DMS79 (cell line): ENCODE results near the gene C5.

Experiments used
- DNase-seq: peaks from one replicate; lab custom pipeline; 2025; lab: John Stamatoyannopoulos, UW

The C5 gene

DNA sequence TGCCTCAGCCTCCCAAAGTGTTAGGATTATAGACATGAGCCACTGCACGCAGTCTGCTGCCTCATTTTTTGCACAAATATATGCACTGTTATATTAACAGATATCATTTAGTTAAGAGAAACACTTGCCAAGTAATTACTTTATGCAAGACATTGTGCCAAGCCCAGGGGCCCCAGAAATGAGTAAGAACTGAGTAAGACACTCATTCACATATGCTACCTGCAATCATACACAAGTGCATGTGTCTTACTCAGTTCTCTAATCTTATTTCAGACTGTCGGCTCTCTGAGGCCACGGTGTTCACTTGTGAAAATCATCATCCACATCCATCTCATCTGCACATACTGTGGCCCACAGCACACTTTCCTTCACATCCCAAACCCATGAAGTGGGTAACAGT, 139.4 kb downstream of the C5 start:
- DNase-seq = no peak

DNA sequence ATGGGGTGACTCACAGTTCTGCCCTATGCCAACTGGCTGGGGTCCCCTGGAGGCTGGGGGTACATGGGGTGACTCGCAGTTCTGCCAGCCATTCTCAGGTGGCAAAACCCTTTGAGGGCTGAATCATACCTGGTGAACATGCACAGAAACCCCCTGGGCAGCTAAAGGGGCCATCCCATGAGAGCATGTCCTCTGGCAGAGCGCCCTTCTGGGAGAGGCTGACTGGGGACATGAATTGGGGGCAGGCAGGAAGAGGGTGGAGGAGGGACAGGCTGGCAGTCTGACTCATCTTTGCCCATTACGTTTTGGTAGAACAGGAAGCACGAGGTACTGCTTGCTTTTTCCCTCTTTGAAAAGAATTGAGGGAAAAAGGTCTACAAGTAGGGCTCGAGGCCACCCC, 140.2 kb downstream of the C5 start:
- DNase-seq = no peak

DNA sequence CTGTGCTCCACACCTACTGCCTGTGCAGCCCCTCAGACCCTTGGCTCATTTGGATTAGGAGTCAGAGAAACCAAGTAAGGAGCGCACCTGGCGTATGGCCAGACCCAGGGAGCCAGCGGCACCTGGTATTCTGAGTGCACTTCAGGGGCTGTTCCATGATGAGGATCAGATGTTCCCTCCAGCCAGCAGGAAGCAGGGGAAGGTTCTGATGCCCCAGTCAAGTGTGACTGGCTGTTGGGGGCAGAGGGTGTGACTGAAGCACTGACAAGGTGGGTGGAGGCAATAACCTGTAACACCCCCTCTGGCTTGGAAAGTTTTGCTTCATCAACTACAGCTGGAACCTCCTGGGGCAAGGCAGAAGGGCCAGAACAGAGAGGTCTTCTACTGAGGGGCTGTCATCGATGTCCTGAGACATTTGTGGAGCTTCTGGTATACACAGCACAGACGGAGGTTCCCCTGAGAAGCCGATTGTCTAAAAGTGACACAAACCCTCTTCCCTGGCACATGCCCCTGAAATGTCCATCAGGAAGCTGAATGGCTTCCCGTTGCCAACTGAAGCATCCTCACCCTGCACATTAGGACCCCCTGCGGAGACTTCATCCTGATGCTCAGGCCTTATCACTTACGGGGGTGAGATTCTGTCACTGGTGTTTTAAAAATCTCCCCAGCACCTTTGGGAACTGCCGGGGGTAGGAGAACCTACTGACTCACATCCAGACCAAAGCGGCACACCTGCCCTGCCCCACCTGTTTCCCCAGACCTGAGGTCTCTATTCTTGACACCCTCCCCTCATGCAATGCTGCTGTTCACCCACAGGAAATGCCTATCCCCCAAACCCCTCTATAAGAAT, 144.5 kb downstream of the C5 start:
- DNase-seq = peak; percentile 90

DNA sequence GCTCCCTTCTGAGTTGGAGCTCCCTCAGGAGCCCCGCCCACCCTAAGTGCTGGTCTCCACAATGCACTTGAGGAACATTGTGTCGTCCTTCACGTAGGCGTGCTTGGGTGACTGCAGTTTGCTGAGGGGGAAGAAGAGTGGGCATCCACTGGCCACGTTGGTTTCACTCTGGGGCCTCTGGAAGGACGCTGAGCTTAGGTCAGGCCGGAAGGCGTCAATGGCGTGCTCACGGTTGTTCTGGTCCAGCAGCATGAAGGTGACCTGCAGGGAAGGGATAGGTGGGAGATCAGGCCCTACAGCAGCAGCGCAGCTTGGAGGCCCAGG, 145.1 kb downstream of the C5 start:
- DNase-seq = no peak

DNA sequence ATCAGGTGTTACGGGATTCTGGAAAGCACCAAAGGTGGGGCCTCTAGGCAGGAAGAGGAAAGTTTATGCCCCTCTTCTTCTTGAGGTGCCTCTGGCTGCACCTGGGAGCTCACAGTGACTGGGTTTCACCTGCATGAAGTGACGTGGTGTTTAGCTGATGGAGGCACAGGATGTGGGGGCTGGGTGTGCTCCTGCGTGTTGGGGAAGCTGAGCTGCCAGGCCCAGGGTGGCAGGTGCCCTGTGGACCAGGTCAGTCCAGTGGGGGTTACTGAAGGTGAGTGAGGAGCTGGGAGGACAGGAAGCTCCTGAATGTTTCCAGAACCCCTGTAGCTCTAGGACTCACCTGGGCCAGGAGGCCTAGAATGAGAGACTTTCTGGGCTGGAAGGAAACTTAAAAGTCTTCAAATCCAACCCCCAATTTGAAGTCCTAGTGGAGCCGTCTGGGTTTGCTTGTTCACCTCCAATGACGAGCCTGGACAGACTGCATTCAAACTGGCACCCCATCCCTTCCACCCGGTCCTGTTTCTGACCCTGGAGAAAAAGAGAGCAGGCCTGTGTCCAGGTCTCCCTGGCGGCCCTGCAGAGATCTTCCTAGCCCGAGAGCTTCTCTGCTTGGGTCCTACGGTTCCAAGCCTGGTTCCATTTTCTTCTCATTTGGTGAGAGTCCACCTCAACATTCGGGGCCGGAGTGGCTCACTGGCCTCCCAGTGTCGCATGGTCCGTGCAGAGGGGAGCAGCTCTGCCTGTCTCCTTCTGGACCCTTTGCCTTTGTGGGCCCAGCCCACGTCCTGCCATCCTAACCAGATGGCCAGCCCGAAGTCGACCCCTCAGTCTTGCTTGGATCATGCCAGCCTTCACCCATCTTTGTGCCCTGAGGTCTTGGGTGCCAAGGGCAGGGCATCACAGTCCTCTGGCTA, 145.8 kb downstream of the C5 start:
- no peak for DNase-seq

DNA sequence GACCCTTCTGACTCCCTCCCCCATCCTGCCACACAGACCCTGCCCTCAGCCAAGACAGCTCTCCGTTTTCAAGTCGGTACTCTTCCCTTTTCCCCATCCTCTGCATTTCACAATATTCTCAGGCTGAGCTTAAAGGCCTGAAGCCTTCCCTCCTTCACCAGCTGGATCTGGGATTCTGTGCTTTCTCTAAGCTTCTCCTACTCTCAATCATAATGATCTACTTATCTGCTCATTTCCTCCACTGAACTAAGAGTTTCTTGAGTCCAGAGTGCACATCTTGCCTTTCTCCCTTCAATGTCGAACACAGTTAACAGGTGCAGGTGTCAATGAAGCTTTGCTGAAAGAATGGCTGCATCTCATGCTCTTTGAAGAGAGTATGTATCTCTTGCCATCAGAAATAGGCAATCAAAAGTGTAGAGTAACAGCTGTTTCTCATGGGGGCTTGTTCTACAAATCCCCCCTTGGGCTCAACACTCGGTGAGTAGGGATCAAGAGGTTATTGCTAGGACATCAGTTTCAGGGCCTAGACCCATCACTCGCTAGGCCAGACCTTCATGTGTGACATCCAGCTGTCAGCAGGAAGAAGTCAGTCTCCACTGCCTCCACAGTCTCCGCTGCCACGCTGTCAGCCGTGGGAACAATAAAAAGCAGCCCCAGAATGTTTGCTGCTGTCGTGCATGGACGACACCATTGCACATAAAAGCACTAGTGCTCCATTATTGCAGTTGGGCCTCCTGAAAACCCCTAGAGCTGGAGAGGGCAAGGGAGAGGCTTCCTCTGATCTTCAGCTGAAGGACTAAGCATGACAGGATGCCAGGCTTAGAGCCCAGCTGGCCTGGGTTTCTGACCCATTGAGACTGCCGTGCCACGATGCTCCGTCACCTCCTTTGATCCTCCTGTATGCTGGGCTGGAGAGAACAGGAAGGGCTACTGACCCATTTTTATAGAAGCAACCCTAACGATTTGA, 147.2 kb downstream of the C5 start:
- DNase-seq = peak; percentile 83
